ENCODE results near the gene SUMF2.
A peak's percentile ranks its signal among the peaks of the same experiment; 100 is the strongest.
"Not testable (repeated sequence)": the region's sequence is repeated elsewhere in the genome, so short reads cannot be mapped to it uniquely, and the experiment has no call there.

SUMF2 gene

DNA sequence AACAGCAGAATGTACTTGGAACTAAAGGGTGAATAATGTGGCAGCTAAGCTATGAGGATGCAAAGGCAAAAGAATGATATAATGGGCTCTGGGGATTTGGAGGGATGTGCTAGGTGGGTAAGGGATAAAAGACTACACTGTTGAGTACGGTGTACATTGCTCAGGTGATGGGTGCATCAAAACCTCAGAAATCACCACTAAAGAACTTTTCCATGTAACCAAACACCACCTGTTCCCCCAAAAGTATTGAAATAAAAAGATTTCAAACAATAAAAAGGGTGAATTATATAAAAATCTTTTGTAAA, 43.8 kb downstream of the SUMF2 start:
- no peak for DNase-seq

- peak; percentile 66 for DNase-seq
These were observed 46.5 kb downstream of the SUMF2 start for GRCh38 chr7:56110611-56111010.

- DNase-seq: not testable (repeated sequence)
These were observed 48.2 kb downstream of the SUMF2 start for GRCh38 chr7:56112244-56112643.

DNA sequence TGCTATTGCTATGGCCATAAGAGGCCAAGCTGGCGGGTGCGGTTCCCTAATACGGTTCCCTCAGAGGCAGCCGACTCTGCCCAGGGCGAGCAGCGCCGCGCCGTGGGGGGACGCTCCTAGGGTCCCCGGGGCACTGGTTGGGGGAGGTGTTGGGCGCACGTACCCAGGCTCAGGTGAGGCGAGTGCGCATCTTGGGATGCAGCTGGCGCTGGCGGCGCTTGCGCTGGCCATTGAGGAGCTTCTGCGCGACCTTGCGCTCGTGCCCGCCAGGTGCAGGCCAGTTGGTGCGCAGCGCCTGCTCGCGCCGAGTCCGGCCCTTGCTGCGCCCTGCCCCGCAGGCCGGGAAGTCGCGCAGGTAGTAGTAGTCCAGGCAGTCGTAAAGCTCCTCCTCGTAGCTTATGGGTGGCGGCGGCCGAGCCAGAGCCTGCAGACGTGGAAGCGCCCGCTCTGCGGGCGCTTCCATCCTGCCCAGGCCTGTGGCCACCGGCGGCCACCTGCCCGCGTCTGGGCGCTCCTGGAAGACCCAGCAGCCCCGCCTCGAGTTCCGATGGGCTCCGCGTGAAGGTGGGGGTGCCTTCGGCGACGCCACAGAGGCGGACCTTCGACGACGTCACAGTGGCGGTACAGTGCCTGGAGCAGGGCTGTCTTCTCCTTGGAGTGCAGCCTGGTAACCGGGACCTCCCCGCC, 51.9 kb downstream of the SUMF2 start, which contains the start of gene NUPR2:
Gene NUPR2 (minus strand): TSS at position 566 of the 687 bp plus-strand sequence. CDS start 103 bp downstream, at position 463.
- DNase-seq: peak; percentile 97

- no peak for DNase-seq
These were observed 57.4 kb downstream of the SUMF2 start for GRCh38 chr7:56121440-56121839.

DNA sequence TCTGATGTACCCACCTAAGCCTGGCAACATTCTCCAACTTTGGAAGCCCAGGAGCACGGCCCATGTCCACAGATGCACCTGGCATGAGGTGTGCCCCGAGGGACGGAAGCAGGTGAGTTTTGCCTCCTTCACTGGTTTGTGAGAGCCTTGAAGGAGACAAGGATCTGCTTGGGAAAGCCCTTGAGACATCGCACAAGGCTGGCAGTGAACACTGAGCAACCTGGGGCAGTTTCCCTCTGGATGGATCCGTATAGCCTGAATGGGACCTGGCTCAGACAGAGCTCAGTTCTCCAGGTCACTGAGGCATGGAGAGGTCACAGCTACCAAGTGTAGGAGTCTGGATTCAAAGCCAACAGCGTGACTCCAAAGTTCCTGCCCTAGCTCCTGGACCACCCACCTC, 60.9 kb downstream of the SUMF2 start:
- DNase-seq: no peak

DNA sequence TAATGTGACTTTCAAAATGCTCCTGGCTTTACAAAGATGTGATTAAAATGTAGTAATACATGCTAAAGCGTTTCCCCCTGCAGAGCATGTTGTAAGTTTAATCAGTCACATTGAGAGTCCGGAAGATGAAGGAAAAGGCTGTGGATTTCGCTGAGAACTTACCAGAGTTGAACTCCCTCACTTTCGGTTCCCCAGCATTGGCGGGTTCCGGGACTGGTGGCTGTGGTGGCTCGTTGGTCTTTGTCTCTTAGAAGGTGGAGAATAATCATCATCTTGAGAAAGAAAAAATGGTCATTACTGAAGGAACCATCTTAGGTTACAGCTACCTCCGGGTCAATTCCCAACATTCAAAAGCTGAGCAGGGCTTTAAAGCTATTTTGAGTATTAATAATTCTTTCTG, 61.7 kb downstream of the SUMF2 start:
- no peak for DNase-seq

DNA sequence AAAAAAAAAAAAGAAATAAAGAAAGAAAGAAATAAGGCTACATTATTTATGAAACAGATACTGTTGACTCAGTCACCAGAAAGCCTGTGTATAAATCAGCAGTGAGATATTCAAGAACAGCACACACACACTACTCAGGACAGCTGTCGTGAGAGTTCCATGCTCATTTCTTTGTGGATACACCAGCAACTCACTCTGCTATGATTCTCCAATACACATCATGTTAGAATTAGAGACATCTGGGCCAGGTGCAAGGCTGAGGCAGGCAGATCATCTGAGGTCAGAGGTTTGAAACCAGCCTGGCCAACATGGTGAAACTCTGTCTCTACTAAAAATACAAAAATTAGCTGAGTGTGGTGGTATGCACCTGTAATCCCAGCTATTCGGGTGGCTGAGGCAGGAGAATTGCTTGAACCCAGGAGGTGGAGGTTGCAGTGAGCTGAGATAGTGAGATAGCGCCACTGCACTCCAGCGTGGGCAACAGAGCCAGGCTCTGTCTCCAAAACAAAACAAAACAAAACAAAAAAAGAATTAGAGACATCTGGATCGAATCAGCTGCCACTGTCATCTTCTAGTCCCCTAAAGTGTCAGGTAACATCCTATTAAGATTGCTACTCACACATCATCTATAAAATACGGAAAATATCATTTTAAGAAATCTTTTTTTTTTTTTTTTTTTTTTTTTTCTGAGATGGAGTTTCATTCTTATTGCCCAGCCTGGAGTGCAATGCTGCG, 63.3 kb downstream of the SUMF2 start:
- DNase-seq: no peak
